Fibroblast of skin of right quadriceps (primary cell): ENCODE measurements around the gene N4BP2.
"Not testable (repeated sequence)": the region's sequence is repeated elsewhere in the genome, so short reads cannot be mapped to it uniquely, and the experiment has no call there.

ENCODE experiments used
- DNase-seq: peaks from one replicate; pipeline ENCODE4 v3.0.0-alpha.2; 2013

N4BP2 gene

GRCh38 chr4:40093400-40093799 lies 36.8 kb downstream of the N4BP2 start:
- not testable (repeated sequence) for DNase-seq

- no peak for DNase-seq
Observed at GRCh38 chr4:40099010-40099409, 42.4 kb downstream of the N4BP2 start.

- not testable (repeated sequence) for DNase-seq
Observed at GRCh38 chr4:40107150-40107549, 50.5 kb downstream of the N4BP2 start.

GRCh38 chr4:40112027-40112792 lies 55.6 kb downstream of the N4BP2 start:
- no peak for DNase-seq

GRCh38 chr4:40114206-40114605 lies 57.6 kb downstream of the N4BP2 start:
- DNase-seq: no peak

- DNase-seq: no peak
Observed at GRCh38 chr4:40118861-40119260, 62.2 kb downstream of the N4BP2 start.

- no peak for DNase-seq
Observed at GRCh38 chr4:40119344-40119743, 62.7 kb downstream of the N4BP2 start.

GRCh38 chr4:40121515-40121914 lies 64.9 kb downstream of the N4BP2 start:
- DNase-seq: peak; percentile 69

GRCh38 chr4:40122941-40123340 lies 66.3 kb downstream of the N4BP2 start:
- DNase-seq: peak; percentile 5

GRCh38 chr4:40124690-40125089 lies 68.0 kb downstream of the N4BP2 start:
- no peak for DNase-seq

- DNase-seq: no peak
Observed at GRCh38 chr4:40130401-40131036, 73.9 kb downstream of the N4BP2 start.

- no peak for DNase-seq
Observed at GRCh38 chr4:40132816-40133215, 76.2 kb downstream of the N4BP2 start.

- DNase-seq: no peak
Observed at GRCh38 chr4:40134206-40134917, 77.7 kb downstream of the N4BP2 start.

- not testable (repeated sequence) for DNase-seq
Observed at GRCh38 chr4:40136202-40136601, 79.6 kb downstream of the N4BP2 start.

- DNase-seq: no peak
Observed at GRCh38 chr4:40140196-40140595, 83.5 kb downstream of the N4BP2 start.

GRCh38 chr4:40140597-40140996 lies 83.9 kb downstream of the N4BP2 start:
- DNase-seq: not testable (repeated sequence)

- DNase-seq: no peak
Observed at GRCh38 chr4:40143926-40144508, 87.4 kb downstream of the N4BP2 start.

- no peak for DNase-seq
Observed at GRCh38 chr4:40144716-40145115, 88.1 kb downstream of the N4BP2 start.

GRCh38 chr4:40147490-40147889 lies 90.8 kb downstream of the N4BP2 start:
- not testable (repeated sequence) for DNase-seq

- peak; percentile 64 for DNase-seq
Observed at GRCh38 chr4:40149960-40150385, 93.3 kb downstream of the N4BP2 start.

- DNase-seq: no peak
Observed at GRCh38 chr4:40150932-40151331, 94.3 kb downstream of the N4BP2 start.

GRCh38 chr4:40152637-40153036 lies 96.0 kb downstream of the N4BP2 start:
- DNase-seq: no peak

- DNase-seq: no peak
Observed at GRCh38 chr4:40157436-40157835, 100.8 kb downstream of the N4BP2 start.
